GM12801 (cell line): ENCODE results near the gene HPS1.

ENCODE experiments used
- TF ChIP-seq, protein P1 (sequence below): IDR thresholded peaks from one replicate; pipeline ENCODE4 v1.5.1; 2011; ENCODE audit warnings: control low read depth; ENCODE audit not compliant: insufficient read length; ENCODE audit errors: extremely low read depth

The HPS1 gene

GRCh38 chr10:98380493-98381339, 66.0 kb downstream of the HPS1 start:
- TF ChIP-seq, protein P1, sequence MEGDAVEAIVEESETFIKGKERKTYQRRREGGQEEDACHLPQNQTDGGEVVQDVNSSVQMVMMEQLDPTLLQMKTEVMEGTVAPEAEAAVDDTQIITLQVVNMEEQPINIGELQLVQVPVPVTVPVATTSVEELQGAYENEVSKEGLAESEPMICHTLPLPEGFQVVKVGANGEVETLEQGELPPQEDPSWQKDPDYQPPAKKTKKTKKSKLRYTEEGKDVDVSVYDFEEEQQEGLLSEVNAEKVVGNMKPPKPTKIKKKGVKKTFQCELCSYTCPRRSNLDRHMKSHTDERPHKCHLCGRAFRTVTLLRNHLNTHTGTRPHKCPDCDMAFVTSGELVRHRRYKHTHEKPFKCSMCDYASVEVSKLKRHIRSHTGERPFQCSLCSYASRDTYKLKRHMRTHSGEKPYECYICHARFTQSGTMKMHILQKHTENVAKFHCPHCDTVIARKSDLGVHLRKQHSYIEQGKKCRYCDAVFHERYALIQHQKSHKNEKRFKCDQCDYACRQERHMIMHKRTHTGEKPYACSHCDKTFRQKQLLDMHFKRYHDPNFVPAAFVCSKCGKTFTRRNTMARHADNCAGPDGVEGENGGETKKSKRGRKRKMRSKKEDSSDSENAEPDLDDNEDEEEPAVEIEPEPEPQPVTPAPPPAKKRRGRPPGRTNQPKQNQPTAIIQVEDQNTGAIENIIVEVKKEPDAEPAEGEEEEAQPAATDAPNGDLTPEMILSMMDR: no peak

DNA sequence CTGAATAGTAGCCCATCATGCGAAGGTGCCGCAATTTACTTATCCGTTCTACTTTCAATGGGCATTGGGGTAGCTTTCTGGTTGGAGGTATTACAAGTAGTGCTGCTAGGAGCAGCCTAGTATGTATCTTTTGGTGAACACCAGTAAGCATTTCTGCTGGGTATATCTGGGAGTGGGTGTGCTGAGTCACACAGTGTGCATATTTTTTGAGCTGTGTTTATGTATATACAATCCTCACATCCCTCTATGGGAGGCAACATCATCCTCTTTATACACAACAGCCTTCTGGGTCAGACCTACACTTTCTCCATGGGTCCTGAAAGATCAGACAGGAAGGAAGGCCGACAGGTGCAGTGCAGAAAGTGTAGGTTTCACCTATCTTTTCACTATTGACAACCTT, 68.0 kb downstream of the HPS1 start:
- TF ChIP-seq, protein P1: no peak

DNA sequence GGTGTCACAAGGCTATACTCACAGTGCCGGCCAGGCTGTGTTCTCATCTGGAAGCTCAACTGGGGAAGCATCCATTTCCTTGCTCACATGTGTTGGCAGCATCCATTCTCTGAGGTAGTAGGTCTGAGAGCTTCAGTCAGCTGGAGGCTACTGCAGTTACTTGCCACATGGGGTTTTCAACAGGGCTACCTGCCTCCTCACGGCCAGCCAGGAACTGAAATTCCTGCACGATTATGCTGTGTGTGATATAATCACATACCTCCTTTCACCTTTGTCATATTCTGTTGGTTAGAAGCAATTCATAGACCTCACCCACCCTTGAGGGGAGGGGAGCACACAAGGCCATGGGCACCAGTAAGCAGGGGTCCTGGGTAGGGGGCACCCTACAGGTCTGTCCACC, 69.2 kb downstream of the HPS1 start:
- TF ChIP-seq, protein P1: no peak

DNA sequence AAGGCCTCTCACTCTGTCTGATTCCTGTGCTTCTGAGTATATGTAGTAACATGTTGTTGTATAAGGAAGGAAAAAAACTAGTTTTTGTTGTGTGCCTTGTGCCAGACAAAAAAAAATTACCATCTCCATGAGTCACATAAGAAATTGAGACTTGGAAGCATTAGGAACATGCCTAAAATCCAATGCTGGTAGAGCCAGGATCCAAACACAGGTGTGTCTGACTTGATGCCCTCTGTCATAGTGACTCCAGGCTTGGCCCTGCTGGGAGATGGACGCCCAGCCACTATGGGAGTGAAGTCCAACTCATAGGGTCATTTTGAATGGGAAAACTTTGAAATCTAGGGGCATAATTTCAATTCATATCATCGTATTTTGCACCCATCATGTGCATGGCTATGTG, 69.7 kb downstream of the HPS1 start:
- TF ChIP-seq, protein P1: no peak

DNA sequence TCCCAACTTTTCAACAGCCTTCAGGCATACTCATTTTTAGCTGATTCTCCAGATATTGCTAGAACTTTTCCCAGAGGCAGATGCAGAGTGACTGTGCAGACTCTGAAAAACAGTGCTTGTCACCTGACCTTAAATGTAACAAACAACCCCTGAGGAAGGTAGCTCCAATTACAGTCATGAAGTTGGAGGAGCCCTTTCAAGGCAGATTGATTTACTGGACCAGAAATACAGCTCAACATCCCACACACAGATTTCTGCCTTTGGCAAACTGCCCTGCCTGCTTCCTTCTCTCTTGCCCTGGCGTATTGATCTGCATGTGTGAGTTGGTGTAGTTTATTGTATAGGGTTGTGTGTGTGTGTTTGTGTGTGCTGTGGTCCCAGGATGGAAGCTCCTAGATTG, 70.2 kb downstream of the HPS1 start:
- TF ChIP-seq, protein P1: no peak

GRCh38 chr10:98374217-98374985, 72.3 kb downstream of the HPS1 start:
- TF ChIP-seq, protein P1: no peak

DNA sequence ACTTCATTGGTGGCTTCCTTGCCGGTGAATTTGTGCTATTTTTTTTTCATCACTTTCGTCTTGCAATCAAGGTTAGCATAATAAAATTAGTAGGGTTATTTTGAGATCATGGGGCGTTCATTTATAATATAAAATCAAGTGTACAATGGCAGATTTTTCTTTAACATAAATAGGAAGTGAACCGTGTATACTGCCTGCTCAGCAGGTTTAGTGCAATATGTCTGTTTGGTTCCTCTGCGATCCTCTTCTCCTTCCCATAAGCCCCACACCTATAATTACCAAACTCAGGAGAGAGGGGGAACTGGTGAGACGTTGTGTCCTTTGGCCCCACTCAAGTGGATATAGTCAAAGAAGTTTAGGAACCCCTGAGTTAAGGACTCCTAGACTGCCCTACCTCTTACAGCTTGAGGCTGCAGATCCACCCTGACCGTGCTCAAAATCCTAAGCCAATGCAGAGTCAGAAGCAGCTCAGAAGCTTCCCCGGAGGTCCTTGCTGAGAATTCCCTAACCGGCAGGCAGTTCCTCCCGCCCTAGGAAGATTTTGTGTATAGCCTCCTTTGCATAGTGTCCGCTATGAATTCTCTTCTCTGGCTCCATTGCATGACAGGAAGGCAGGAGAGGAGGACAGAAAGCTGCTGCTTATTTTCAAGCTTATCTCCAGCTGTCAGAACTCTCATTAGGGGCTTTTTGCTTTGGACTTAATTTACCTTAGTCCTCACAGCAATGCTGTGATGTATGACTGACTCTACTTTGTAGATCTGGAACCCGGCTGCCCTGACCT, 73.3 kb downstream of the HPS1 start:
- TF ChIP-seq, protein P1: no peak
